PC-9 (cell line): Measurements from ENCODE around the gene UBE3A. TPM values are rescaled to one million over a fixed set of nuclear protein-coding genes. Genes with fewer than 3 reads are reported as not detected.
"Not testable (repeated sequence)": the region's sequence is repeated elsewhere in the genome, so short reads cannot be mapped to it uniquely, and the experiment has no call there.

Experiments used
- BruUV-seq: library from RNA; stranded (reverse); fragments of 400-500 nt; replicated peaks from 2 replicates; lab custom pipeline; 2021; lab: Mats Ljungman, UMichigan
- CTCF ChIA-PET: fragments of 300-600 bp; sonication (Branson Sonifier 250); formaldehyde crosslinking; loops from one replicate; lab custom pipeline; 2022; ENCODE audit warnings: antibody characterized with exemption; lab: Charles Lee
- POLR2A ChIA-PET: fragments of 300-600 bp; sonication (Branson Sonifier 250); formaldehyde crosslinking; loops from one replicate; lab custom pipeline; 2022; ENCODE audit warnings: antibody characterized with exemption; ENCODE audit not compliant: unreplicated experiment; lab: Charles Lee
- DNase-seq, 2 experiments: peaks; one replicate each; pipeline versions ENCODE4 v3.0.0 to v3.0.0-alpha.2; 2015 to 2022; ENCODE audit warnings: mixed read lengths in 1 of 2
- H2AFZ ChIP-seq: fragments of 200-600 bp; sonication (generic); 2 replicates; pipeline ENCODE4 v1.8.1; 2017; ENCODE audit warnings: antibody characterized with exemption
- H3F3A ChIP-seq: fragments of 200-600 bp; sonication (generic); 2 replicates; pipeline ENCODE4 v1.8.1; 2017; ENCODE audit warnings: antibody characterized with exemption, mild to moderate bottlenecking, low read depth; ENCODE audit not compliant: insufficient read depth
- H3K27ac ChIP-seq: fragments of 200-600 bp; sonication (generic); 2 replicates; pipeline ENCODE4 v1.6.1; 2016; ENCODE audit warnings: mixed run types
- H3K27me3 ChIP-seq: fragments of 200-600 bp; sonication (generic); 2 replicates; pipeline ENCODE4 v1.6.1; 2016; ENCODE audit warnings: low read depth, mixed run types; ENCODE audit not compliant: insufficient read depth
- H3K36me3 ChIP-seq: fragments of 200-600 bp; sonication (generic); 2 replicates; pipeline ENCODE4 v1.6.1; 2016; ENCODE audit warnings: low read depth, mixed run types
- H3K4me1 ChIP-seq: fragments of 200-600 bp; sonication (generic); replicated peaks from 2 replicates; pipeline ENCODE4 v1.6.1; 2016; ENCODE audit warnings: mixed run types; ENCODE audit not compliant: insufficient read depth
- H3K4me2 ChIP-seq: fragments of 200-600 bp; sonication (generic); 2 replicates; pipeline ENCODE4 v1.6.1; 2017; ENCODE audit warnings: mixed run types
- H3K4me3 ChIP-seq: fragments of 200-600 bp; sonication (generic); 2 replicates; pipeline ENCODE4 v1.6.1; 2016; ENCODE audit warnings: mixed run types
- H3K79me2 ChIP-seq: fragments of 200-600 bp; sonication (generic); 2 replicates; pipeline ENCODE4 v1.6.1; 2017; ENCODE audit warnings: low read depth, mixed run types
- H3K9me2 ChIP-seq: fragments of 200-600 bp; sonication (generic); 2 replicates; pipeline ENCODE4 v1.8.1; 2017; ENCODE audit warnings: mild to moderate bottlenecking; ENCODE audit not compliant: insufficient read depth
- H3K9me3 ChIP-seq: fragments of 200-600 bp; sonication (generic); 2 replicates; pipeline ENCODE4 v1.8.1; 2016; ENCODE audit warnings: low read depth; ENCODE audit not compliant: insufficient read depth
- H4K20me1 ChIP-seq: fragments of 200-600 bp; sonication (generic); 2 replicates; pipeline ENCODE4 v1.8.1; 2017; ENCODE audit not compliant: insufficient read depth
- CTCF ChIP-seq: fragments of 200-600 bp; sonication (generic); conservative IDR thresholded peaks from 2 replicates; pipeline ENCODE4 v1.6.1; 2017; ENCODE audit warnings: mixed run types, antibody characterized with exemption, mild to moderate bottlenecking, moderate library complexity
- EZH2 ChIP-seq: fragments of 200-600 bp; sonication (generic); IDR thresholded peaks from 2 replicates; pipeline ENCODE4 v1.8.0; 2017; ENCODE audit warnings: antibody characterized with exemption, low read depth
- intact Hi-C: fragments of 100-400 bp; cut with micrococcal nuclease; formaldehyde crosslinking; loops from one replicate; pipeline ENCODE4 v1.10.0; 2022; ENCODE audit not compliant: unreplicated experiment
- total RNA-seq: library from RNA; stranded (reverse); gene quantifications from 2 replicates; pipeline ENCODE4 v1.2.3, GENCODE V29; 2021

The UBE3A gene
- total RNA-seq, 1 experiment from 2014 or later = 65.2 TPM

- Histone ChIP-seq H3K36me3 (no peaks in the 10 kb centered on the region), H3F3A (no peaks in the 10 kb centered on the region), H3K27ac (no peak overlapping the region), H3K27me3 (no peaks in the 10 kb centered on the region), H4K20me1 (peaks cover 13% of the 10 kb centered on the region), H3K4me3 (no peak overlapping the region), H3K79me2 (peaks cover 96% of the 10 kb centered on the region), H3K9me3 (no peaks in the 10 kb centered on the region), H3K9me2 (no peaks in the 10 kb centered on the region), H3K4me2 (no peak overlapping the region), H3K4me1 (0 out of 2 replicates have a peak, but pooled peaks cover 5% of the 10 kb centered on the region), H2AFZ (no peak overlapping the region)
- TF ChIP-seq CTCF (no peak), EZH2 (no peak)
- DNase-seq = no peak
- POLR2A ChIA-PET = no interaction called here
- BruUV-seq = no TSS peak
- intact Hi-C loops = no loop called here
- CTCF ChIA-PET = no interaction called here
Measured at GRCh38 chr15:25415707-25416106, 23.1 kb downstream of the UBE3A start.

- no peaks in the 10 kb centered on the region for H3K9me2 ChIP-seq
- TF ChIP-seq EZH2 (no peak), CTCF (no peak)
- ChIA-PET POLR2A (no interaction called here), CTCF (no interaction called here)
- no peak overlapping the region for H3K4me2 ChIP-seq
- no peaks in the 10 kb centered on the region for H3F3A ChIP-seq
- 0 out of 2 replicates have a peak, but pooled peaks cover 5% of the 10 kb centered on the region for H3K4me1 ChIP-seq
- H3K27me3 ChIP-seq = no peaks in the 10 kb centered on the region
- H3K9me3 ChIP-seq = no peaks in the 10 kb centered on the region
- intact Hi-C loops = no loop called here
- no peak overlapping the region for H3K27ac ChIP-seq
- no TSS peak for BruUV-seq
- H3K4me3 ChIP-seq = no peak overlapping the region
- no peak for DNase-seq
- no peaks in the 10 kb centered on the region for H3K36me3 ChIP-seq
- H4K20me1 ChIP-seq = peaks cover 17% of the 10 kb centered on the region
- H2AFZ ChIP-seq = no peak overlapping the region
- peaks cover 96% of the 10 kb centered on the region for H3K79me2 ChIP-seq
Measured at GRCh38 chr15:25415217-25415616, 23.6 kb downstream of the UBE3A start.

GRCh38 chr15:25410649-25411048 lies 28.2 kb downstream of the UBE3A start:
- Histone ChIP-seq H4K20me1 (peaks cover 27% of the 10 kb centered on the region), H3K4me3 (no peak overlapping the region), H3F3A (no peaks in the 10 kb centered on the region), H3K27me3 (no peaks in the 10 kb centered on the region), H3K79me2 (peaks cover 65% of the 10 kb centered on the region), H3K27ac (no peak overlapping the region), H2AFZ (no peak overlapping the region), H3K9me3 (no peaks in the 10 kb centered on the region), H3K36me3 (no peaks in the 10 kb centered on the region), H3K4me1 (no peaks in the 10 kb centered on the region), H3K9me2 (no peaks in the 10 kb centered on the region), H3K4me2 (no peak overlapping the region)
- BruUV-seq = no TSS peak
- intact Hi-C loops = no loop called here
- no peak for TF ChIP-seq CTCF
- no peak for TF ChIP-seq EZH2
- ChIA-PET POLR2A (no interaction called here), CTCF (interaction anchor here (0.6 kb wide), 1 partner anchor 34 kb away, joined by 4 read pairs; no protein-coding TSS in a partner anchor)
- DNase-seq = no peak

GRCh38 chr15:25409731-25410130 lies 29.1 kb downstream of the UBE3A start:
- POLR2A ChIA-PET = interaction anchor here (0.5 kb wide), 1 partner anchor 18 kb away, joined by 5 read pairs; no protein-coding TSS in a partner anchor
- intact Hi-C loops, H3K27ac ChIP-seq, H3K4me1 ChIP-seq, H3K9me2 ChIP-seq, H2AFZ ChIP-seq, H3K4me2 ChIP-seq, H3K36me3 ChIP-seq, H3F3A ChIP-seq, H3K9me3 ChIP-seq, H3K4me3 ChIP-seq, BruUV-seq, H3K27me3 ChIP-seq, DNase-seq, CTCF ChIA-PET: not testable (repeated sequence)
- Histone ChIP-seq H4K20me1 (peaks cover 27% of the 10 kb centered on the region), H3K79me2 (peaks cover 63% of the 10 kb centered on the region)
